Omental fat pad (tissue), 4 donors: ENCODE results near the gene KCNC1. TPM values are rescaled to one million over a fixed set of nuclear protein-coding genes. Genes with fewer than 3 reads are reported as not detected.

Experiments used
- ATAC-seq: fragments of 150-250 bp; one replicate; pipeline ENCODE4 v1.9.1; 2016; ENCODE audit warnings: mild to moderate bottlenecking, moderate library complexity; ENCODE audit not compliant: low FRiP score
- DNase-seq: peaks from one replicate; pipeline ENCODE4 v3.0.0-alpha.2; 2019; ENCODE audit warnings: low spot score
- CTCF ChIP-seq, 3 donors: fragments of 450-650 bp; IDR thresholded peaks; one replicate each; pipeline ENCODE4 v1.5.1; 2016 to 2017; ENCODE audit warnings: antibody characterized with exemption in 3 of 3, mild to moderate bottlenecking in 3 of 3, moderate library complexity in 2 of 3
- total RNA-seq, 4 donors: library from RNA; depleted of rRNA; stranded (reverse); fragments of >200 nt; gene quantifications; one replicate each; pipeline ENCODE4 v1.1.0, GENCODE V29; 2016

Gene KCNC1
- total RNA-seq, 4 donors from 2014 or later = not detected

GRCh38 chr11:17790453-17790852 lies 55.9 kb downstream of the KCNC1 start:
- DNase-seq (no peak), ATAC-seq (no peak)
- no peak for TF ChIP-seq CTCF (IDR thresholded peaks at IDR 0.05)

GRCh38 chr11:17791144-17791543 lies 56.6 kb downstream of the KCNC1 start:
- ATAC-seq (no peak), DNase-seq (no peak)
- TF ChIP-seq CTCF (IDR thresholded peaks at IDR 0.05) = no peak

GRCh38 chr11:17792161-17792560 lies 57.6 kb downstream of the KCNC1 start:
- DNase-seq = no peak
- no peak for TF ChIP-seq CTCF (IDR thresholded peaks at IDR 0.05)
- no peak for ATAC-seq

- no peak for ATAC-seq
- no peak for DNase-seq
These were observed 59.1 kb downstream of the KCNC1 start for GRCh38 chr11:17793642-17794170.

GRCh38 chr11:17794981-17795380 lies 60.4 kb downstream of the KCNC1 start:
- DNase-seq (no peak), ATAC-seq (no peak)
- no peak for TF ChIP-seq CTCF (IDR thresholded peaks at IDR 0.05)

More at GRCh38 chr11:17793642-17794170, 59.1 kb downstream of the KCNC1 start:
- no peak for TF ChIP-seq CTCF (IDR thresholded peaks at IDR 0.05)

GRCh38 chr11:17796154-17796553 lies 61.6 kb downstream of the KCNC1 start:
- DNase-seq = no peak
- no peak for ATAC-seq
- TF ChIP-seq CTCF (IDR thresholded peaks at IDR 0.05) = no peak

GRCh38 chr11:17798253-17798652 lies 63.7 kb downstream of the KCNC1 start:
- TF ChIP-seq CTCF (IDR thresholded peaks at IDR 0.05) = no peak
- DNase-seq = no peak
- no peak for ATAC-seq
